Lower leg skin (tissue), 4 donors: ENCODE results near the gene RPL15. TPM values are rescaled to one million over a fixed set of nuclear protein-coding genes. Genes with fewer than 3 reads are reported as not detected.

ENCODE experiments used
- DNase-seq, 2 donors: peaks; one replicate each; pipeline ENCODE4 v3.0.0-alpha.2; 2019; ENCODE audit warnings: low spot score in 2 of 2
- H3K4me3 ChIP-seq: fragments of 200-600 bp; sonication (generic); 2 replicates; pipeline ENCODE4 v1.5.1; 2017; ENCODE audit warnings: mild to moderate bottlenecking, low read depth; ENCODE audit not compliant: poor library complexity, severe bottlenecking
- CTCF ChIP-seq, 3 donors: fragments of 450-650 bp; IDR thresholded peaks; one replicate each; pipeline ENCODE4 v1.5.1; 2016; ENCODE audit warnings: antibody characterized with exemption in 3 of 3, mild to moderate bottlenecking in 3 of 3, moderate library complexity in 2 of 3
- POLR2A ChIP-seq, 2 donors: fragments of 450-650 bp; IDR thresholded peaks; one replicate each; pipeline ENCODE4 v1.6.1; 2016 to 2017; ENCODE audit warnings: antibody characterized with exemption in 2 of 2, mild to moderate bottlenecking in 1 of 2, moderate library complexity in 1 of 2
- WGBS, 2 donors: methylation state at CpG; one replicate each; pipeline ENCODE4 v1.1.5; 2018; 5-methylcytosine and 5-hydroxymethylcytosine counted together
- intact Hi-C: fragments of 100-400 bp; cut with DNase I; formaldehyde crosslinking; loops from one replicate; pipeline ENCODE4 v1.15.0; 2023; ENCODE audit warnings: low total_unique reads
- total RNA-seq, 4 donors: library from RNA; depleted of rRNA; stranded (reverse); fragments of >200 nt; gene quantifications; one replicate each; pipeline ENCODE4 v1.1.0, GENCODE V29; 2016

RPL15 gene
- total RNA-seq, 4 donors from 2014 or later, result 2,087 to 2,833 (median 2,394) TPM

GRCh38 chr3:23964537-23965235 is 47.8 kb downstream of the RPL15 start:
- no peak overlapping the region for H3K4me3 ChIP-seq
- DNase-seq, result no peak
- no peak for TF ChIP-seq CTCF (IDR thresholded peaks at IDR 0.05)
- no peak for TF ChIP-seq POLR2A (IDR thresholded peaks at IDR 0.05)
- WGBS, 2 donors, result 75 to 84% methylated on average over 3 of the region's 3 CpGs
- intact Hi-C loops, result no loop called here

- intact Hi-C loops, result no loop called here
- 60 to 63% methylated on average over 1 of the region's 1 CpG for WGBS, 2 donors
- no peak overlapping the region for H3K4me3 ChIP-seq
- DNase-seq, result no peak
- TF ChIP-seq POLR2A (IDR thresholded peaks at IDR 0.05), result no peak
Measured at GRCh38 chr3:23966328-23966727, 49.4 kb downstream of the RPL15 start.

- H3K4me3 ChIP-seq, result no peak overlapping the region
- 69 to 74% methylated on average over 5 of the region's 5 CpGs for WGBS, 2 donors
- TF ChIP-seq CTCF (IDR thresholded peaks at IDR 0.05), result no peak
- TF ChIP-seq POLR2A (IDR thresholded peaks at IDR 0.05), result no peak
- DNase-seq, result no peak
- intact Hi-C loops, result no loop called here
Measured at GRCh38 chr3:23968463-23969184, 51.7 kb downstream of the RPL15 start.

- DNase-seq, result no peak
- no peak for TF ChIP-seq POLR2A (IDR thresholded peaks at IDR 0.05)
- TF ChIP-seq CTCF (IDR thresholded peaks at IDR 0.05), result no peak
- WGBS, 2 donors, result 88 to 94% methylated on average over 4 of the region's 4 CpGs
- H3K4me3 ChIP-seq, result no peak overlapping the region
- intact Hi-C loops, result no loop called here
Measured at GRCh38 chr3:23969393-23969792, 52.5 kb downstream of the RPL15 start.

Other genes with a start within 250 kb of the RPL15 start
- gene UBE2E1, start 111.2 kb upstream of the RPL15 start, total RNA-seq, result 10 to 100 TPM; 32.6 to 62.5 (median 55.9) TPM
- gene NKIRAS1, start 142 bp upstream of the RPL15 start, total RNA-seq, result 10 to 100 TPM in 2 of 4 donors, 1 to 10 TPM in 2; 6.6 to 10.5 (median 9.0) TPM
- 10 to 100 TPM; 35.4 to 52.1 (median 42.1) TPM for gene NR1D2, start 28.2 kb downstream of the RPL15 start, total RNA-seq